A673 (cell line): Measurements from ENCODE around the gene ABR. TPM values are rescaled to one million over a fixed set of nuclear protein-coding genes. Genes with fewer than 3 reads are reported as not detected.

Experiments used
- BruUV-seq: library from RNA; stranded (reverse); fragments of 400-500 nt; replicated peaks from 2 replicates; lab custom pipeline; 2021; lab: Mats Ljungman, UMichigan
- CTCF ChIA-PET: fragments of 300-600 bp; sonication (Branson Sonifier 250); formaldehyde crosslinking; loops from one replicate; lab custom pipeline; 2022; ENCODE audit warnings: antibody characterized with exemption; lab: Charles Lee
- POLR2A ChIA-PET: fragments of 300-600 bp; sonication (Branson Sonifier 250); formaldehyde crosslinking; loops from one replicate; lab custom pipeline; 2022; ENCODE audit warnings: antibody characterized with exemption; ENCODE audit not compliant: low non-redundant PET; lab: Charles Lee
- DNase-seq: peaks from one replicate; pipeline ENCODE4 v3.0.0-alpha.2; 2015; ENCODE audit warnings: low spot score
- H3K27ac ChIP-seq: fragments of 200-600 bp; sonication (generic); 2 replicates; pipeline ENCODE4 v1.5.1; 2016; ENCODE audit warnings: mixed run types, low read depth, mild to moderate bottlenecking, mixed read lengths, antibody characterized with exemption, low read length; ENCODE audit not compliant: poor library complexity, severe bottlenecking
- H3K27me3 ChIP-seq: fragments of 200-600 bp; sonication (generic); replicated peaks from 2 replicates; pipeline ENCODE4 v1.6.1; 2017; ENCODE audit warnings: mixed run types, low read depth, mild to moderate bottlenecking, mixed read lengths, antibody characterized with exemption, low read length; ENCODE audit not compliant: insufficient read depth, poor library complexity
- H3K36me3 ChIP-seq: fragments of 200-600 bp; sonication (generic); 2 replicates; pipeline ENCODE4 v1.6.1; 2016; ENCODE audit warnings: mixed run types, mild to moderate bottlenecking, mixed read lengths, antibody characterized with exemption, low read length; ENCODE audit not compliant: insufficient read depth, poor library complexity, severe bottlenecking
- H3K4me1 ChIP-seq: fragments of 200-600 bp; sonication (generic); 2 replicates; pipeline ENCODE4 v1.6.1; 2017; ENCODE audit warnings: mixed run types, mild to moderate bottlenecking, mixed read lengths, antibody characterized with exemption, low read length; ENCODE audit not compliant: insufficient read depth, poor library complexity, severe bottlenecking
- H3K4me3 ChIP-seq: fragments of 200-600 bp; sonication (generic); 2 replicates; pipeline ENCODE4 v1.5.1; 2016; ENCODE audit warnings: low read depth, mixed run types, mild to moderate bottlenecking, mixed read lengths, low read length; ENCODE audit not compliant: poor library complexity, severe bottlenecking
- H3K9me3 ChIP-seq: fragments of 200-600 bp; sonication (generic); 2 replicates; pipeline ENCODE4 v1.6.1; 2016; ENCODE audit warnings: mixed run types, low read depth, mild to moderate bottlenecking, mixed read lengths, antibody characterized with exemption, low read length; ENCODE audit not compliant: poor library complexity, severe bottlenecking
- EZH2 ChIP-seq: fragments of 200-600 bp; sonication (generic); IDR thresholded peaks from 2 replicates; pipeline ENCODE4 v1.6.1; 2017; ENCODE audit warnings: borderline replicate concordance, low read depth, mild to moderate bottlenecking, mixed read lengths, antibody characterized with exemption, low read length; ENCODE audit not compliant: poor library complexity, severe bottlenecking
- intact Hi-C: fragments of 100-400 bp; cut with micrococcal nuclease; formaldehyde crosslinking; loops from one replicate; pipeline ENCODE4 v1.10.0; 2022; ENCODE audit not compliant: unreplicated experiment
- total RNA-seq: library from RNA; stranded (reverse); gene quantifications from 2 replicates; pipeline ENCODE4 v1.2.3, GENCODE V29; 2021
- TF ChIP-seq, protein P1 (sequence below): fragments of 300-800, 200-600 bp; sonication (generic); conservative IDR thresholded peaks from 2 replicates; pipeline ENCODE4 v1.5.1; 2017; ENCODE audit warnings: low read depth, mild to moderate bottlenecking, antibody characterized with exemption, low read length, moderate library complexity, mixed read lengths

ABR gene
- total RNA-seq, 1 experiment from 2014 or later: 47.6 TPM

DNA sequence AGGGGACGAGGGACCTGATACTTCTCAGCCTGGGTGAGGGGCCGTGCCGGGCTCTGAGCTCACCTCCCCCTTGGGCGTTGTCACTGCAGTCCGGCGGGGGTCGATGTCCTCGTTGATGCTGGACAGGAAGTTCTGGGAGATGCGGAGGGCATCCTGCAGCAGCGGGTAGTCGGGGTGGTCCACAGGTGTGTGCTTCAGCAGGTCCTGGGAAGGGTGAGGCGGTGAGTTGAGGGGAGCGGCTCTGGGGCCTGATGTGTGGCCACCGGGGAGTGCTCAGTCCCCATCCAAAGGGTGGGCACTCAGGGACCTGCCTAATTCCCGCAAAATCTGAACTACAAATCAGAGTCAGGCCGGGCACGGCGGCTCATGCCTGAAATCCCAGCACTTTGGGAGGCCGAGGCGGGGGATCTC lies 107.2 kb downstream of the ABR start:
- no peak for DNase-seq
- Histone ChIP-seq H3K27ac (no peak overlapping the region), H3K36me3 (peaks cover 6% of the 10 kb centered on the region), H3K9me3 (no peaks in the 10 kb centered on the region), H3K4me1 (no peaks in the 10 kb centered on the region), H3K4me3 (no peak overlapping the region), H3K27me3 (no peaks in the 10 kb centered on the region)
- CTCF ChIA-PET: no interaction called here
- intact Hi-C loops: no loop called here
- no TSS peak for BruUV-seq
- POLR2A ChIA-PET: no interaction called here
- TF ChIP-seq EZH2: no peak
- TF ChIP-seq, protein P1, sequence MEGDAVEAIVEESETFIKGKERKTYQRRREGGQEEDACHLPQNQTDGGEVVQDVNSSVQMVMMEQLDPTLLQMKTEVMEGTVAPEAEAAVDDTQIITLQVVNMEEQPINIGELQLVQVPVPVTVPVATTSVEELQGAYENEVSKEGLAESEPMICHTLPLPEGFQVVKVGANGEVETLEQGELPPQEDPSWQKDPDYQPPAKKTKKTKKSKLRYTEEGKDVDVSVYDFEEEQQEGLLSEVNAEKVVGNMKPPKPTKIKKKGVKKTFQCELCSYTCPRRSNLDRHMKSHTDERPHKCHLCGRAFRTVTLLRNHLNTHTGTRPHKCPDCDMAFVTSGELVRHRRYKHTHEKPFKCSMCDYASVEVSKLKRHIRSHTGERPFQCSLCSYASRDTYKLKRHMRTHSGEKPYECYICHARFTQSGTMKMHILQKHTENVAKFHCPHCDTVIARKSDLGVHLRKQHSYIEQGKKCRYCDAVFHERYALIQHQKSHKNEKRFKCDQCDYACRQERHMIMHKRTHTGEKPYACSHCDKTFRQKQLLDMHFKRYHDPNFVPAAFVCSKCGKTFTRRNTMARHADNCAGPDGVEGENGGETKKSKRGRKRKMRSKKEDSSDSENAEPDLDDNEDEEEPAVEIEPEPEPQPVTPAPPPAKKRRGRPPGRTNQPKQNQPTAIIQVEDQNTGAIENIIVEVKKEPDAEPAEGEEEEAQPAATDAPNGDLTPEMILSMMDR: no peak

DNA sequence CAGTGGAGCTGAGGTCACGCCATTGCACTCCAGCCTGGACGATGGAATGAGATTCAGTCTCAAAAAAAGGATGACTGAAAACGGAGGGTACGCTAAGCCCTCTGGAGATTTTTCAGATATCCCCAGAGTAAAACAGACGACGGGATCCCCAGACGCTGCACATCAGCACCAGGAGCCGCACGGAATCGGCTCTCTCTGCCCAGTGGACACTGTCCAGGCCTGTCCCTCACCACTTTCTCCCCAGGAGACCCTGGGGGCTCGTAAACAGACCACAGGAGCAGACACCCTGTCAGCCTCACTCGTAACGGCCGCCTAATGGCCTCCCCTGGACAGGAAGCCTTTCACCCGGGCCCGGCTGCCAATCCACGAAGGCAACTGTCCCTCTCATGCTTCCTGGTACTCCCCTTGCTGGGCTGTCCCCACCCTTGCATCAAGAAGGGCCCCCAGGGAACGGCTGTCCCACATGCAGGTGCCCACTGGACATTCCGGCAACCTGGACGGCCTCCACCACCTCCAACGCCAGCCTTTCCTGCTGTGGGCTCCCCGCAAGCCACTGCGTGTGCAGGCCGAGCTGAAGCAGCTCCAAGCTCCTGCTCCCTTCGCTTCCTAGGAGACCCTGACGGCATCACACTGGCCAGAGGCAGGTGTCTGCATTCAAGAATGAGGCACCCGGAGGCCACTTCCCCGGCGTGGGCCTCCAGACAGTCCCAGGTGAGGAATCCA lies 108.5 kb downstream of the ABR start:
- BruUV-seq: no TSS peak
- intact Hi-C loops: no loop called here
- POLR2A ChIA-PET: no interaction called here
- no peak overlapping the region for H3K4me3 ChIP-seq
- no peaks in the 10 kb centered on the region for H3K4me1 ChIP-seq
- H3K36me3 ChIP-seq: peaks cover 7% of the 10 kb centered on the region
- TF ChIP-seq EZH2: no peak
- no peak for DNase-seq
- H3K27ac ChIP-seq: no peak overlapping the region
- H3K27me3 ChIP-seq: no peaks in the 10 kb centered on the region
- no peaks in the 10 kb centered on the region for H3K9me3 ChIP-seq
- CTCF ChIA-PET: no interaction called here

DNA sequence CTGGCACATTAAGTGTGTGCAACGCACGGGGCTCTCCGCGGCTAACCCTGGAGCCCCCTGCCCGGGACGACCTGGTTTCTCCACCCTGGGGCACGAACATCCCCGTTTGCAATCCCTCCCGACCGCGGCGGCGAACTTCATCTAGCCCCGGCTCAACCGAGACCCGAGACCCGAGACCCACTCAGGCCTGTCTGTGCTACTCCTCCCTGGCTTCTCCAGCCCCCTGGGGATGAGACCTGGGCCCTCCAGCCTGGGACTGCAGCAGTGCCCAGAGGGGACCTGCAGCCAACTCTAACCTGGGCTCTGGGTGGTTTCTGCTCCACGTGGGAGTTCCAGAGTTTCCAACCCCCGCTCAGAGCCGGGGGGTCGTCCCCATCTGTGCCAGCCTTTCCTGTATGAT lies 109.4 kb downstream of the ABR start:
- no TSS peak for BruUV-seq
- Histone ChIP-seq H3K4me1 (no peaks in the 10 kb centered on the region), H3K27me3 (no peaks in the 10 kb centered on the region), H3K4me3 (no peak overlapping the region), H3K36me3 (peaks cover 11% of the 10 kb centered on the region), H3K9me3 (no peaks in the 10 kb centered on the region), H3K27ac (no peak overlapping the region)
- ChIA-PET CTCF (no interaction called here), POLR2A (no interaction called here)
- no peak for DNase-seq
- intact Hi-C loops: no loop called here
- TF ChIP-seq EZH2: no peak
- TF ChIP-seq, protein P1: no peak

DNA sequence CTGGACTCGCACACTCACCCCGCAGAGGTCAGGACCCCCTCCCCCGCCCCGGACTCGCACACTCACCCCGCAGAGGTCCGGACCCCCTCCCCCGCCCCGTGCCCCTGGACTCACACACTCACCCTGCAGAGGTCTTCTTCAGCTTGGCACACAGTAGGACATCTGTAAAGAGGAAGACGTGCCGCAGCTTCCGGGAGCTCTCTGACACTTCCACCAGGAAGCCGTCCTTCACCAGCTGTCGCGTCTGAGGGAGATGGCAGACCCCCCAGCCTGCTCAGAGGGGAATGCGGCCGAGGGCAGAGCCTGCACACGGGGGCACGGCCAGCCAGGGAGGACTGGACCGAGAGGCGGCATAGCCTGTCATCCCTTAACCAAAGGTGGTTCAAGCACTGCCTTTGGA lies 109.9 kb downstream of the ABR start:
- Histone ChIP-seq H3K27ac (no peak overlapping the region), H3K27me3 (no peaks in the 10 kb centered on the region), H3K4me1 (no peaks in the 10 kb centered on the region), H3K4me3 (no peak overlapping the region), H3K9me3 (no peaks in the 10 kb centered on the region), H3K36me3 (peaks cover 11% of the 10 kb centered on the region)
- CTCF ChIA-PET: no interaction called here
- no peak for DNase-seq
- TF ChIP-seq, protein P1: no peak
- TF ChIP-seq EZH2: no peak
- POLR2A ChIA-PET: no interaction called here
- BruUV-seq: no TSS peak
- intact Hi-C loops: no loop called here
